Measurements from ENCODE around the gene PRSS1.
"Not testable (repeated sequence)": the region's sequence is repeated elsewhere in the genome, so short reads cannot be mapped to it uniquely, and the experiment has no call there.

DNA sequence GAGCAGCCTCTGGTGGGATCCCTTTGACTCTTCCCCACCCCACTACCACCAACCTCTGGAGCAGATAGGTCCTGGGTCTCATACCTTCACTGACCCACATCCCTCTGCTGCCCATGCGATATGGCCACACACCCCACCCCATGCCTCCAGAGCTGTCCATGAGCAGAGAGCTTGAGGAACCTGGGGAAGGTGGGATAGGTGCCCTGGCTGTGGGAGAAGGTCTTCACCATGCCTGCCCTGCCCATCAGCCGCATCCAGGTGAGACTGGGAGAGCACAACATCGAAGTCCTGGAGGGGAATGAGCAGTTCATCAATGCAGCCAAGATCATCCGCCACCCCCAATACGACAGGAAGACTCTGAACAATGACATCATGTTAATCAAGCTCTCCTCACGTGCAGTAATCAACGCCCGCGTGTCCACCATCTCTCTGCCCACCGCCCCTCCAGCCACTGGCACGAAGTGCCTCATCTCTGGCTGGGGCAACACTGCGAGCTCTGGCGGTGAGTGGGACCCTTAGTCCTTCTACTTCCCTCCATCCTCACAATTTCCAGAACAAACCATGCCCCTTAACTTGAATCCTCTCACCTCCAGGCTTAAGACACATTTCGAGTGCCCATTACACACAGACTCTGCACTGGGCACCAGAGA lies 2.4 kb downstream of the PRSS1 start:
- TF ChIP-seq, protein P1, sequence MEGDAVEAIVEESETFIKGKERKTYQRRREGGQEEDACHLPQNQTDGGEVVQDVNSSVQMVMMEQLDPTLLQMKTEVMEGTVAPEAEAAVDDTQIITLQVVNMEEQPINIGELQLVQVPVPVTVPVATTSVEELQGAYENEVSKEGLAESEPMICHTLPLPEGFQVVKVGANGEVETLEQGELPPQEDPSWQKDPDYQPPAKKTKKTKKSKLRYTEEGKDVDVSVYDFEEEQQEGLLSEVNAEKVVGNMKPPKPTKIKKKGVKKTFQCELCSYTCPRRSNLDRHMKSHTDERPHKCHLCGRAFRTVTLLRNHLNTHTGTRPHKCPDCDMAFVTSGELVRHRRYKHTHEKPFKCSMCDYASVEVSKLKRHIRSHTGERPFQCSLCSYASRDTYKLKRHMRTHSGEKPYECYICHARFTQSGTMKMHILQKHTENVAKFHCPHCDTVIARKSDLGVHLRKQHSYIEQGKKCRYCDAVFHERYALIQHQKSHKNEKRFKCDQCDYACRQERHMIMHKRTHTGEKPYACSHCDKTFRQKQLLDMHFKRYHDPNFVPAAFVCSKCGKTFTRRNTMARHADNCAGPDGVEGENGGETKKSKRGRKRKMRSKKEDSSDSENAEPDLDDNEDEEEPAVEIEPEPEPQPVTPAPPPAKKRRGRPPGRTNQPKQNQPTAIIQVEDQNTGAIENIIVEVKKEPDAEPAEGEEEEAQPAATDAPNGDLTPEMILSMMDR (IDR thresholded peaks at IDR 0.05) = not testable (repeated sequence)
- not testable (repeated sequence) for TF ChIP-seq EZH2 (IDR thresholded peaks at IDR 0.05)
